ENCODE results near the gene RABEPK.
"Not testable (repeated sequence)": the region's sequence is repeated elsewhere in the genome, so short reads cannot be mapped to it uniquely, and the experiment has no call there.

The RABEPK gene

GRCh38 chr9:125255781-125256391 is 55.5 kb downstream of the RABEPK start:
- DNase-seq, result peak; percentile 47

- DNase-seq, result no peak
Observed at GRCh38 chr9:125258160-125258785, 57.9 kb downstream of the RABEPK start.

GRCh38 chr9:125258832-125259534 is 58.6 kb downstream of the RABEPK start:
- DNase-seq, result no peak

GRCh38 chr9:125260561-125260960 is 60.2 kb downstream of the RABEPK start:
- peak; percentile 68 for DNase-seq

- DNase-seq, result peak; percentile 93
Observed at GRCh38 chr9:125261501-125262293, 61.4 kb downstream of the RABEPK start, which contains the start of gene GAPVD1. Gene GAPVD1, plus strand, starts transcription at chr9:125261826. Its CDS starts 37,096 bp downstream, at chr9:125298922.

GRCh38 chr9:125262294-125262991 is 62.1 kb downstream of the RABEPK start:
- DNase-seq, result no peak

- DNase-seq, result not testable (repeated sequence)
Observed at GRCh38 chr9:125264068-125264467, 63.7 kb downstream of the RABEPK start.

GRCh38 chr9:125268394-125269013 is 68.2 kb downstream of the RABEPK start:
- no peak for DNase-seq

GRCh38 chr9:125269014-125269397 is 68.7 kb downstream of the RABEPK start:
- no peak for DNase-seq

- DNase-seq, result no peak
Observed at GRCh38 chr9:125271081-125271480, 70.7 kb downstream of the RABEPK start.

GRCh38 chr9:125272697-125273096 is 72.4 kb downstream of the RABEPK start:
- DNase-seq, result no peak

- no peak for DNase-seq
Observed at GRCh38 chr9:125276771-125277170, 76.4 kb downstream of the RABEPK start.

- no peak for DNase-seq
Observed at GRCh38 chr9:125277411-125277810, 77.1 kb downstream of the RABEPK start.

- peak; percentile 77 for DNase-seq
Observed at GRCh38 chr9:125280945-125281344, 80.6 kb downstream of the RABEPK start.
